GM21737 (cell line): ENCODE measurements around the gene TINAGL1.
"Not testable (repeated sequence)": the region's sequence is repeated elsewhere in the genome, so short reads cannot be mapped to it uniquely, and the experiment has no call there.

Source experiments
- ATAC-seq: cut with Tn5 transposase; IDR thresholded peaks from one replicate; pipeline ENCODE4 v1.9.1; 2021; ENCODE audit warnings: mild to moderate bottlenecking, moderate library complexity; ENCODE audit not compliant: unreplicated experiment

Gene TINAGL1

DNA sequence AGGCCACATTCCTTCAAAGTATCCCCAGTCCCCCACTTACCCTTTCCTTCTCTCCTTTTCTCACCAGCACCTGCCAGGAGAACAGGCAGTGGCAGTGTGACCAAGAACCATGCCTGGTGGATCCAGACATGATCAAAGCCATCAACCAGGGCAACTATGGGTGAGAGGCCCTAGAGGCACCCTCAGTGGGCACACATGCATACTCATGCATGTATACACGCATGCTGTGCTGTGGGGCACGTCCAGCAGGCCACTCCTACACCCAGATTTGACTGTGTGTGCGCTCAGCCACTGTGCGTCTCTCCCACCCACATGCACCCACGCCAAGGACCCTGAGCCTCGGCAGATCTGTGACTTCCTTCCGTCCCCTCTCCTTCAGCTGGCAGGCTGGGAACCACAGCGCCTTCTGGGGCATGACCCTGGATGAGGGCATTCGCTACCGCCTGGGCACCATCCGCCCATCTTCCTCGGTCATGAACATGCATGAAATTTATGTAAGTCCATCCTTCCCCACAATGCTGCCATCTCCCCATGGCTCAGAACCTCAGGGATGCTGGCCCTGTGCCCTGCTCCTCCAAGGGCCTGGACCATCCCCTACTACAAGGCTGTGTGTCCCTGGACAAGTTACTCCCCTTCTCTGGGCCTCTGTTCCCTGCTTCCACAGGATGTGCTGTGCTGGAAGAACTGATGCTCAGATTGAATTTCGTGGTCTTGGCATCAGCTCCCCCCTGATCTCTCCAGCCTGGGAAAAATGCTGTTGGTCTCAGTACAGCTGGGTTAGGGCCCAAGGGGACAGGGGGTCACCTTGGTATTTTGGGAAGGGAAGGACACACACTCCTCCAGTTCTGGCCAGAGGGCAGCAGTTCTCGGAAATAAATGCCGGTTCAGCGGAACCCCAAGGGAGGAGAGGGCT lies 7.0 kb downstream of the TINAGL1 start:
- no peak for ATAC-seq

DNA sequence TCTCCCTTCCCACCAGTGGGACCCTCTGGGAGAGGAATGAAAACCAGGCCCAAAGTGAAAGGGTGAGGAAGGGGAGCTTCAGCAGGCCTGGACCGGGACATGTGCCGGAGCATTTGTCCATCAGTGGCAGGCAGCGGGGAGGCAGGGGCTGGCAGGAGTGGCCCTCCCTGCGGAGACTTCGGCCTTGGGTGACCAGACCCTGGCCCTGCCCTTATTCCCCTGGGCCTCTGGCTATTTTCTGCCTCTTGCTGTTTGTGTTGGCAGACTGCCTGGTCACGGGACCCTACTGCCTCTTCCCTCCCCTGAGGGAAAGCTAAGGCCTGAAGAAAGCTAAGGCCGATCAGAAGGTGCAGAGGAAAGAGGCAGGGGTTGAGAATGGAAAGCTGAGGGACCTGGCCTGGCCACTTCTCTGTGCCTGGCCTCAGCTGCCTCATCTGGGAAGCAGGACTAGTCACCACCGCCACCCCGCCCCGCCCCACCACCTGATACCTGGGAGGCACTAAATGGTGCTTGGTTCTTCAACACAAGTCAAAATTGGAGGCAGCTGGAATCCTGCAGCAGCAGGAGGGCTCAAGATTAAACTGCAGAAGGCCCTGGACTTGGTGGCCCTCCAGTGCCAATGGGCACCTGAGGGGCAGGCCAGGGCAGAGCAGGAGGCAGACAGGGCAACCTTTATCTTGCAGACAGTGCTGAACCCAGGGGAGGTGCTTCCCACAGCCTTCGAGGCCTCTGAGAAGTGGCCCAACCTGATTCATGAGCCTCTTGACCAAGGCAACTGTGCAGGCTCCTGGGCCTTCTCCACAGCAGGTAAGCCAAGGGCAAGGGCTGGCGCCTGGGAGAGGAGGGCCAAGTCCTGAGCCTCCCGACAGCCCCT lies 7.9 kb downstream of the TINAGL1 start:
- ATAC-seq, result no peak

DNA sequence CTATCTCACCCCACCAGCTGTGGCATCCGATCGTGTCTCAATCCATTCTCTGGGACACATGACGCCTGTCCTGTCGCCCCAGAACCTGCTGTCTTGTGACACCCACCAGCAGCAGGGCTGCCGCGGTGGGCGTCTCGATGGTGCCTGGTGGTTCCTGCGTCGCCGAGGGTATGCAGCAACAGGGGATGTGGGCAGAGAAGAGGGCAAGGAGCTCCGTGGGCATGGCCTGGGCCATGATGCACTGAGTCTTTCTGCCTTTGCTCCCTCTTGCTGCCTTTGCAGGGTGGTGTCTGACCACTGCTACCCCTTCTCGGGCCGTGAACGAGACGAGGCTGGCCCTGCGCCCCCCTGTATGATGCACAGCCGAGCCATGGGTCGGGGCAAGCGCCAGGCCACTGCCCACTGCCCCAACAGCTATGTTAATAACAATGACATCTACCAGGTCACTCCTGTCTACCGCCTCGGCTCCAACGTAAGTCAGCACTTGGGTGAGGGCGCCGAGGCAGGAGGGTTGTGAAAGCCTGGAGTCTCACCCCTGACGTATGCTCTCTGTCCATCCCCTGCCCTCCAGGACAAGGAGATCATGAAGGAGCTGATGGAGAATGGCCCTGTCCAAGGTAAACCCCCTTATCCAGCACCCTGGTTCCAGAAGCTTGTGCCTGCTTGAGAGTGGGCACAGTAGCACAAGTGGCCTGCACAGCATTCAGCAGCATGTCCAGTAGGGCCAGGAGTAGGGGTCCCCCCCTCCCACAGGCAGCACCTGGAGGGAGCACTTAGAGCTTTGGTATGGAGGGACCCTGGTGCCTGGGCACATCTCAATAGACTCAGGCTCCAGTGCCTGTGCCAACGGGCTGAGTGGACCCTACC lies 8.8 kb downstream of the TINAGL1 start:
- no peak for ATAC-seq

DNA sequence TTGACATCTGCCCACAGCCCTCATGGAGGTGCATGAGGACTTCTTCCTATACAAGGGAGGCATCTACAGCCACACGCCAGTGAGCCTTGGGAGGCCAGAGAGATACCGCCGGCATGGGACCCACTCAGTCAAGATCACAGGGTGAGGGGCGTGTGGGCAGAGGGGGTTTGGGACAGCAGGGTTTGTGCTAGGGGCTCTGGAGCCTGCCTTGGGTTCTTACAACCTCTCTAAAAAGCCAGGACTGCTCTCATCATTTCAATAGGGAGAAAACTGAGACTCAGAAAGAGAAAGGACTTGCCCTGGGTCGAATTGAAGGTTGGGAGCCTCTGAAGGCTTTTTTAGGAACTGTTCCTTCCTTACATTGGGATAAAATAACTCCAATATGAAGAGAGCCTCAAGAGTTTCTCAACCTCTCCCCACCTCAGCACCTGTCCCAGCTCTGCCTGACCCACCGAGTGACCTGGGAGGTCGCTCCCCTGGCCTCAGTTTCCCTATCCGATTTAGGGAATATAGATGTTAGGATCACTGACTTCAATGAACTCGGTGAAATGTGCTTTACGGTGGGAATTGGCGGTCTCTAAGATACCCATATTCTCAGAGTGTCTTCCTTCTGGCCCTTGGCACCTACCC lies 9.5 kb downstream of the TINAGL1 start:
- ATAC-seq, result no peak

DNA sequence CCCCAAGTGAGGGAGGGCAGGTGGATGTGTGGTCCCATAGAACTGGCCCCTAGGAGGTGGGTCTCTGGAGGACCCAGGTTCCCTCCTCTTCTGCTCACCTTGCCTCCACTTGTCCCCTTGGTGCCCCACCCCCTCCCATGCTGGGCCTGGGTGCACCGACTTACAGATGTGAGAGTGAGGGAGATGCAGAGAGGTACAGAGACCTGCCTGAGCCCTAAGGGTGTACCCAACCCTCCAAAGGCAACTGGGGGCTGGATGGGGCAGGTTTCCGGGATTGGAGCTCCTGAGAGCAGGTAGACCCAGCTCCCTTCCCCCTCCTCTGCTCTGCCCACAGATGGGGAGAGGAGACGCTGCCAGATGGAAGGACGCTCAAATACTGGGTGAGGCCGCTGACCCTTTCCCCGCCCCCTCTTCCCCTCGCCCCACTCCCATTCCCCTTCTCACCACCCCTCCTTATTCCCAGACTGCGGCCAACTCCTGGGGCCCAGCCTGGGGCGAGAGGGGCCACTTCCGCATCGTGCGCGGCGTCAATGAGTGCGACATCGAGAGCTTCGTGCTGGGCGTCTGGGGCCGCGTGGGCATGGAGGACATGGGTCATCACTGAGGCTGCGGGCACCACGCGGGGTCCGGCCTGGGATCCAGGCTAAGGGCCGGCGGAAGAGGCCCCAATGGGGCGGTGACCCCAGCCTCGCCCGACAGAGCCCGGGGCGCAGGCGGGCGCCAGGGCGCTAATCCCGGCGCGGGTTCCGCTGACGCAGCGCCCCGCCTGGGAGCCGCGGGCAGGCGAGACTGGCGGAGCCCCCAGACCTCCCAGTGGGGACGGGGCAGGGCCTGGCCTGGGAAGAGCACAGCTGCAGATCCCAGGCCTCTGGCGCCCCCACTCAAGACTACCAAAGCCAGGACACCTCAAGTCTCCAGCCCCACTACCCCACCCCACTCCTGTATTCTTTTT lies 10.3 kb downstream of the TINAGL1 start:
- no peak for ATAC-seq

DNA sequence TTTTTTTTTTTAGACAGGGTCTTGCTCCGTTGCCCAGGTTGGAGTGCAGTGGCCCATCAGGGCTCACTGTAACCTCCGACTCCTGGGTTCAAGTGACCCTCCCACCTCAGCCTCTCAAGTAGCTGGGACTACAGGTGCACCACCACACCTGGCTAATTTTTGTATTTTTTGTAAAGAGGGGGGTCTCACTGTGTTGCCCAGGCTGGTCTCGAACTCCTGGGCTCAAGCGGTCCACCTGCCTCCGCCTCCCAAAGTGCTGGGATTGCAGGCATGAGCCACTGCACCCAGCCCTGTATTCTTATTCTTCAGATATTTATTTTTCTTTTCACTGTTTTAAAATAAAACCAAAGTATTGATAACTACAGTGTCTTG lies 11.0 kb downstream of the TINAGL1 start:
- ATAC-seq, result not testable (repeated sequence)

DNA sequence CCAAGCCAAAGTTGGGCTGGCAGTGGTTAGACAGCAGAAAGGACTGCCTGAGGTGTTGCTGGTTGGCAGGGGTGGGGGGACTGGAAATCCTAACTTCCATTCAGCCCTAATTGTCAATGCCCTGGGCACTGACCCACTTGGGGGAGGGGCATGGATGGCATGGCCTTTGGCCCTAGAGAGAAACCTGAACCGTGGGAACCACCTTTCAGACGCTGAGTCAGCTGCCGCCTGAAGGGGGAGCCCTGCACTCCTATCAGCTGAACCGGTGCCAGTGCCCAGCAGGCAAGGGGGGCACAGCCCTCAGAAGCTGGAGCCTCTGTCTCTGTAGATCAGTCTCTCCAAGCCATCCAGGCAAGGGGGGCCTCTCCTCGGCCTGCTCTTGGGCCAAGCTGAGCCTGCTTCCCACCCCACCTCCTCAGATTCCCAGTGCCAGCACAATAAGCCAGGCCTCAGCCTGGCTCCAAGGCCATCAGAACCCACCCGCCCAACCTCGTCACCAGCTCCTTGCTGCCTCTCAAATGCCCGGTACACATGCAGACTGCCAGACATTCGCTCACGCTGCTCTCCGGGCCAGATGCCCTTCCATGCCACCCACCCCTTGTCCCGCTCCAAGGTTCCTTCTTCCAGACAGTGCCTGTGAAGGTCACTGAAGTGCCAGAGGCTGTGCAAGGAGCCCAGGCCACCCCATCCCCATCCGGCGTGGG lies 11.6 kb downstream of the TINAGL1 start:
- no peak for ATAC-seq

DNA sequence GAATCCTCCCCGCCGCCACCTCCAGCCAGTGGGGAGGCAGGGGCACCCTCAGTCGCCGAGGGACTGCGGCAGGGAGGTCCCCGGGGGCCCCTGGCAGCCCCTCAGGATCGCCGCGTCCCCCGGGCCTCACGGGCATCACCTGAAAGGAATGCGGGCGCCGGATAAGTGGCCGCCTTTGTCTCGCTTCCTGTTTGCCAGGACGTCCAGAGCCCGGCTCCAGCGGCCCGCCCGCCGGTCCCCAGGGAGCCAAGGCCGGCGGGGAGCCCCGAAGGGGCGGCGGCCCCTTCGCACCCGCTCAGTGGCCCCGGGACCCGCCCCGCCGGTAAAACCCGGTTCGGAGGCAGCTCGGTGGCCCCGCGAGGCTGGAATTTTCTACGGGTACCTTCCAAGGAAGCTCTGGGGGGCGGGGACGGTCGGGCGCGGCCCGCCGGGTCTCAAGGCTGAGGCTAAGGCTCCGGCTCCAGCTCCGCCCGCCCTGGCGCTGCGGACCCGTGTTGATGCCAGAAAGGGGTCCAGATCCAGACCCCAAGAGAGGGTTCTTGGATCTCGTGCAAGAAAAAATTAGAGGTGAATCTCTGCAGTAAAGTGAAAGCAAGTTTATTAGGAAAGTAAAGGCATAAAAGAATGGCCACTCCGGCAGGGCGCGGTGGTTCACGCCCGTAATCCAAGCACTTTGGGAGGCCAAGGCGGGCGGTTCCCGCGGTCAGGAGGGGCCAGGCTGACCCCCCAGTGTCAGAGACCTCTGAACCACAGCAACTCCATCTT lies 12.6 kb downstream of the TINAGL1 start:
- no peak for ATAC-seq

DNA sequence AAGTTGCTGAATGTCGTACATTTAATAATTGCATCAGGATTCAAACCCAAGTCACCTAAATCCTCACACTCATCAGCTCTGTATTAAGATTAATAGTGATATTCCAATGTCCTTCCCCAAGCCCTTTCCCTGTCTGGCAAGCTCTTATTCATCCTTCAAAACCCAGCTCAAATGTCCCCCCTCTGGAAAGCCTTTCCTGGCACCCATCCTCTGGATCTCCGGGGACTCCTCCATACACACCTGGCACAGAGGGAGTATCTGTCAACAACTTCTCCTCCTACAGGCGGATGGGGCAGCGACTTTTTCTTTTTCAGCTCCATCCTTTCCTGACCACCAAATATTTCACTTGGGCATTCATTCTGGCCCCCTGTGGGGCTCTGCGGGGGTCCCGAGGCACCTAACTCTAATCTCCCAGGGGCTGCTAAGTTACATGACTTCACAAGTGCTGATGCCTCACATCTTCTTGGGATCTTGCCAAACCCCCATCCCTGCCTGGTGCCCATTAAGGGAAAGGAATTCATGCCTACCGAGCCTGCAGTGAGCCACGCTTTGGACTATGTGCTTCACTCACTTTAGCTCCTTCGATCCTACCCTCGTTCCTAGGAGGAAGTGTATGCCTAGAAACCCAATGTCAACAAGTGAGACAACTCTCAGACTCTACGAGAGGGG lies 15.2 kb downstream of the TINAGL1 start:
- no peak for ATAC-seq

DNA sequence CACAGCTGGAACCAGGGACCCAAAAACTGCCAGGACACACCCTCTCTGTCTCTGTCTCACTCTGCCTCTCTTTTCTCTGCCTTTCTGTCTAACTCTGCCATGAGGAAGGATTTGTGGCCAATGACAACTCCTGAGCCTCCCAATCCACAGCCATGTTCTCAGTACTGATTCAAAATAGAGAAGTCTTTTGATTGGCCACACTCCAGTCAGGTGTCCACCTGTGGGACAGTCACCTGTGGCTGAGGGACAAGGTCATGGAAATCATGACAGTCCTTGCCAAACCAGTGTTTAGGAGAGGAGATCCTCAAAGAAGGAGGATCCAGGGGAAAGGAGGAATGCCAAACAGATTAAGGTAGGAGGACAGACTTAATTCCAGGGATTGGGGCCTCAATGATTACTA lies 15.8 kb downstream of the TINAGL1 start:
- ATAC-seq, result no peak

DNA sequence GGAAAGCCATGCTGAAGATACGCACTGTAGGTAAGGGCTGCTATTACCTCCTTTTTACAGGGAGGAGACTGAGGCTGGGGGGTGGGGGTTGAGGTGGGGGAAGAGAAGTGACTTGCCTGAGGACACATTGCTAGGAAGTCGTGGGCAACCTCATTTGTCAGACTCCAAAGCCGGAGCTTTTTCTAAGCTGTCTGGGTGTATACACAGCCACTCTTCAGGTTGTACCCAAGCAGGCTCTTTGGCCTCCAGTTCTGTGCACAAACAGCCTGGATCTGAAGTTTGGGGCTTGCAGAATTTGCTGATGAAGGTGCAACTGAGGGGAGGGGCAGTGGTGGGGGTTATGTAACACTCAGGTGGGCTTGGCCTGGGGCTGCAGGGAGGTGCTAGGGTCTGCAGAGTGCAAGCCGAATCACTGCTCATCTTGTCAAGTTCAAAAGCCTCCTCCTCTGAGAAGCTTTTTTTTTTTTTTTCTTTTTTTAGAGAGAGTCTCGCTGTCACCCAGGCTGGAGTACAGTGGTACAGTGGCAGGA lies 16.9 kb downstream of the TINAGL1 start:
- ATAC-seq, result no peak

DNA sequence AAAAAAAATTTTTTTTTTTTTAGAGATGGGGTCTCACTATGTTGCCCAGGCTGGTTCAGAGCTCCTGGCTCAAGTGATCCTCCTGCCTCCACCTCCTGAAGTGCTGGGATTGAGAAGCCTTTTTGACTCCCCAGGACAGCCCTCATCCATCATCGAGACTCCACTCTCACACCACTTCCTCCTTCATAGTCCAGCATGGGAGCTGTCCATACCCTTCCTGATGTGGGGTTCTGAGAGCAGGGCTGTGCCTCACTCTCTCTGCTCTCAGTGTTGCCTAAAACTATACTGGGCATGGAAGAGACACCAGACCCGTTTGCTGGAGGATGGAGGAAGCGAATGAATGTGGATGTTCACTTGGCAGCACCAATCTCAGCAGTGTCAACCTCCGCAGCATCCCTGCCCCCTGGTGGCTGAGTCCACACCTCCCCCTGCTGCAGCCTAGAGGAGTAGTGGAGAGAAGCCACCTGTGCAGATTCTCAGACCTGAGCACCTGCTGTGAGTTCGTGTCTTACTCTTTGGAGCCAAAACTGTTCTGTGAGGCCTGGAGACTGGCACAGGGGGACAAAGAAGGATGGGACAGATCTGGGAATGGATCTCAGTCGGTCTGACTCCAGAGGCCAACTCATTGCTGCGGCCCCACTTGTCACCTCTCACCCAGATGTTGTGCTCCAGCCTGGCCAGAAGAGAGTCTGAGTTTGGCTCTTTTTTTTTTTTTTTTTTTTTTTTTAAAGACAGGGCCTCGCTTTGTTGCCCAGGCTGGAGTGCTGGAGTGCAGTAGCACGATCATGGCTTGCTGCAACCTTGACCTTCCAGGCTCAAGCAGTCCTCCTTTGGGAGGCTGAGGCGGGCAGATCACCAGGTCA lies 17.7 kb downstream of the TINAGL1 start:
- peak; percentile 54 for ATAC-seq

DNA sequence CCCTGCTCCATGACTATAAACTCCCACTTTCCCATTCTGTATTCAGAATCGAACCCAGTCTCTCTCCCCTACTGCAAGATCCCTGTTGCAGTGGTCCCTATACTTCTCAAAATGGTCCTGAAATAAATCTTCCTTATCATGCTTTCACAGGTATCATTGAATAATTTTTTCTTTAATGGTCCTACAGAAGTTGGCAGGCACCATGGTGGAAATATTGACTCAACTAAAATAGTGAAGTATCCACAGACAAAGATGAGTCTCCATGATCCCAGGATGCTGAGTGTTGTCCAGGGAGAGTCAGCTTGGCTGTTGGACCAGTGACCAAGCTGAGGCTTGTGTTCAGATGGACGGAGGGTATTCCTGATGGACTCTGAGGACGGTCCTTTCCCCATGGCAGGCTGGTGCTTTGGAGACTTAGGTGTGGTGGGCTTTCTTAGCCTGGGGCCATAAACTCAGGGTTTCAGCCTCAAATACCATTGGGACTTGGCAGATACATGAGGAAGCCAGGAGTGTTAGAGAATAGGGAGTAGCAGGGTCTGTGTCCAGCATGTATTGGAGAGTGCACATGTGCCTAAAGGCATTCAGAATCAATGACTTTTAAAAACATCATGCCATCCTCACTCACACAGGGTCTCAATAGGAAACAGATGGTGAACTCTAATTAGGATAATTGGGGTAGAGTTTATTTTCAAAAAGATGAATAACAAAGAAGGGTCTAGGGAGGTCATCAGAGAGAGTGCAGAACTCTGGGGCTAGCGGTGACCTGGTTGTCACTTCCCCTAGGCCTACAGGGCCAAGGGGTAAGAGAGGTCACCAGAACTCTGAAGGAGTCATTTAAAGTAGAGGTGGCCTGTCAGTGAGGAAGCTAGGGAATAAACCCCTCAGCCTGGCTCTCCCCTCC lies 19.8 kb downstream of the TINAGL1 start:
- ATAC-seq, result no peak

DNA sequence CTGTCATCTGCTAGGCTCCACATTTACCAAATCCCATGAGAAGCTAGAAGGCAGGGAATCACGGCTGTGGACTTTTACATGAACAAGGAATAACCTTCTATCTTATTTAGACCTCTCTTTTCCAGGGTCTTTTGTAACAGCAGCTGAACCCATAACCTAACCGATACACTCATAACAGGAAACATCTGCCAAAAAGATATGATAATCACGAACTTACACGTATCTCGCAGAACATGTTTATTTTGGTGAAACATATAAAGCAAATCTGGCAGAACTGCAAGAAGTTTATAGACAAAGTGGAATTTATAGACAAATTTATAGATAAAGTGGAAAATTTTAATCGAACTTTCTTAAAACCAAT lies 20.4 kb downstream of the TINAGL1 start:
- no peak for ATAC-seq

DNA sequence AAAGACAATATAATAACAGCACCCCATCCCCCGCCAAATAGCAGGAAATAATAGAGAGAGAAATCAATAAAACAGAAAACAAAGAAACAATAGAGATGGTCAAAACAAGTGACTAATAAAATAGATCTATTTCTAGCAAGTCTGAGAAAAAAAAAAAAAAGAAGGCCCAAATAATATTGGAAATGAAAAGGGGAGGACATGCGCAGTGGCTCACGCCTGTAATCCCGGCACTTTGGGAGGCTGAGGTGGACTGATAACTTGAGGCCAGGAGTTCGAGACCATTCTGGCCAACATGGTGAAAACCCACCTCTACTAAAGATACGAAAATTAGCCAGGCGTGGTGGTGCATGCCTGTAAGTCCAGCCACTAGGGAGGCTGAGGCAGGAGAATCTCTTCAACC lies 22.7 kb downstream of the TINAGL1 start:
- ATAC-seq, result no peak
